Body of pancreas (tissue), 4 donors: ENCODE results near the gene KCNE5. TPM values are rescaled to one million over a fixed set of nuclear protein-coding genes. Genes with fewer than 3 reads are reported as not detected.

Experiments used
- ATAC-seq: fragments of 150-250 bp; one replicate; pipeline ENCODE4 v1.9.1; 2016
- DNase-seq, 4 donors: peaks; one replicate each; pipeline ENCODE4 v3.0.0-alpha.2; 2019
- H3K27ac ChIP-seq, 4 donors: fragments of 200-600 bp; sonication (generic); 1 replicate in 3 of 4; 2 replicates in 1 of 4; pipeline versions ENCODE4 v1.5.1 to v1.6.1; 2016 to 2019; ENCODE audit warnings: mild to moderate bottlenecking in 1 of 4, mixed read lengths in 1 of 4, moderate library complexity in 1 of 4
- H3K27me3 ChIP-seq, 2 donors: fragments of 200-600 bp; sonication (generic); one replicate each; pipeline ENCODE4 v1.6.0; 2016; ENCODE audit warnings: mild to moderate bottlenecking in 1 of 2
- H3K36me3 ChIP-seq, 2 donors: fragments of 200-600 bp; sonication (generic); replicated peaks in 1 of 2; 2 replicates each; pipeline ENCODE4 v1.5.1; 2016; ENCODE audit warnings: low read depth in 2 of 2; ENCODE audit not compliant: insufficient read depth in 1 of 2
- H3K4me1 ChIP-seq: fragments of 200-600 bp; sonication (generic); one replicate; pipeline ENCODE4 v1.6.0; 2016
- H3K4me3 ChIP-seq, 2 donors: fragments of 200-600 bp; sonication (generic); 1 replicate in 1 of 2; 2 replicates in 1 of 2; pipeline ENCODE4 v1.5.1; 2016 to 2019
- H3K9me3 ChIP-seq, 3 donors: fragments of 200-600 bp; sonication (generic); 1 replicate in 2 of 3; 2 replicates in 1 of 3; pipeline ENCODE4 v1.5.1; 2016
- CTCF ChIP-seq, 7 experiments: fragments of 450-650 bp in 4 of 7; fragments of 200-600 bp in 3 of 7; sonication (generic) in 3 of 7; IDR thresholded peaks; one replicate each; pipeline ENCODE4 v1.5.1; 2016 to 2019; ENCODE audit warnings: antibody characterized with exemption in 7 of 7
- POLR2A ChIP-seq, 3 donors: fragments of 450-650 bp; IDR thresholded peaks; one replicate each; pipeline ENCODE4 v1.6.1; 2016; ENCODE audit warnings: antibody characterized with exemption in 3 of 3, mild to moderate bottlenecking in 2 of 3
- WGBS, 2 donors: methylation state at CpG; one replicate each; pipeline ENCODE4 v1.1.5; 2017; 5-methylcytosine and 5-hydroxymethylcytosine counted together
- intact Hi-C: fragments of 100-400 bp; cut with DNase I; formaldehyde crosslinking; loops from one replicate; pipeline ENCODE4 v1.15.1; 2023
- total RNA-seq, 2 donors: library from RNA; depleted of rRNA; stranded (reverse); fragments of >200 nt; gene quantifications; one replicate each; pipeline ENCODE4 v1.1.0, GENCODE V29; 2016

The KCNE5 gene
- total RNA-seq, 2 donors from 2014 or later, result not detected

GRCh38 chrX:109629310-109629709, 4.3 kb upstream of the KCNE5 start:
- Histone ChIP-seq H3K36me3 (no peaks in the 10 kb centered on the region), H3K27me3 (no peaks in the 10 kb centered on the region), H3K4me1 (no peaks in the 10 kb centered on the region), H3K27ac (no peak overlapping the region), H3K4me3 (no peak overlapping the region), H3K9me3 (no peaks in the 10 kb centered on the region)
- ATAC-seq (no peak), DNase-seq (peak in 1 of 4 donors; percentile 18)
- TF ChIP-seq CTCF (IDR thresholded peaks at IDR 0.05) (no peak), POLR2A (IDR thresholded peaks at IDR 0.05) (no peak)
- intact Hi-C loops, result loop anchor here (10.0 kb wide), 1 partner anchor 135 kb away; no protein-coding TSS in a partner anchor
- WGBS, 2 donors, result 54 to 62% methylated on average over 3 of the region's 3 CpGs

- no peak for ATAC-seq
- WGBS, 2 donors, result 77 to 81% methylated on average over 4 of the region's 4 CpGs
- intact Hi-C loops, result loop anchor here (10.0 kb wide), 1 partner anchor 132 kb away; no protein-coding TSS in a partner anchor
Measured at GRCh38 chrX:109626637-109627036, 1.7 kb upstream of the KCNE5 start.

DNA sequence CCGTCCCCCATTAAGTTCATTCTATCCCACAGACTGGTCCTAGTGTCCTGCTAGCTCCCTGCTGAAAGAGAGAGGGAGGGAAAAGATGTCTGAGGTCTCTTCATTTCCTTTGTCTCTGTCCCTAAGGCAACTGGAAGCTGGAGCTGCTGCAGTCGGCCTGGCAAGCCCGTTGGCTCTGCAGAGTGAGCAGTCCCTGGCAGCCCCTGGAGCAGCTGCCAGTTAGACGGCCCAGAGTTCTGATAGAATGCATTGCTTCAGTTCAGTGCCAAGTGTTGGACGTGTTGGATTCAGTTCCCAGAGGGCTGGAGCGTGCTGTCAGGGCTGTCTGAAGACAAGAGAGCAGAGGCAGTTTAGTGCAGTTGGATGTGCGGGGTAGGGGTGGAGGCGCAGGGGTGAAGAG, 975 bp downstream of the KCNE5 start:
- no peak overlapping the region for H3K27ac ChIP-seq
- no peaks in the 10 kb centered on the region for H3K9me3 ChIP-seq
- DNase-seq (no peak), ATAC-seq (no peak)
- H3K36me3 ChIP-seq, result no peaks in the 10 kb centered on the region
- intact Hi-C loops, result loop anchor here (10.0 kb wide), 1 partner anchor 129 kb away; no protein-coding TSS in a partner anchor
- H3K4me3 ChIP-seq, result no peak overlapping the region
- TF ChIP-seq POLR2A (IDR thresholded peaks at IDR 0.05), result no peak
- TF ChIP-seq CTCF (IDR thresholded peaks at IDR 0.05), result no peak
- WGBS, 2 donors, result 61 to 85% methylated on average over 5 to 7 of the region's 8 CpGs
- no peaks in the 10 kb centered on the region for H3K4me1 ChIP-seq
- H3K27me3 ChIP-seq, result no peaks in the 10 kb centered on the region

More at GRCh38 chrX:109626637-109627036, 1.7 kb upstream of the KCNE5 start:
- no peak overlapping the region for H3K4me3 ChIP-seq
- DNase-seq, result no peak
- H3K36me3 ChIP-seq, result no peaks in the 10 kb centered on the region
- H3K27me3 ChIP-seq, result no peaks in the 10 kb centered on the region
- no peaks in the 10 kb centered on the region for H3K9me3 ChIP-seq
- TF ChIP-seq CTCF (IDR thresholded peaks at IDR 0.05), result no peak
- TF ChIP-seq POLR2A (IDR thresholded peaks at IDR 0.05), result no peak
- no peaks in the 10 kb centered on the region for H3K4me1 ChIP-seq
- no peak overlapping the region for H3K27ac ChIP-seq

DNA sequence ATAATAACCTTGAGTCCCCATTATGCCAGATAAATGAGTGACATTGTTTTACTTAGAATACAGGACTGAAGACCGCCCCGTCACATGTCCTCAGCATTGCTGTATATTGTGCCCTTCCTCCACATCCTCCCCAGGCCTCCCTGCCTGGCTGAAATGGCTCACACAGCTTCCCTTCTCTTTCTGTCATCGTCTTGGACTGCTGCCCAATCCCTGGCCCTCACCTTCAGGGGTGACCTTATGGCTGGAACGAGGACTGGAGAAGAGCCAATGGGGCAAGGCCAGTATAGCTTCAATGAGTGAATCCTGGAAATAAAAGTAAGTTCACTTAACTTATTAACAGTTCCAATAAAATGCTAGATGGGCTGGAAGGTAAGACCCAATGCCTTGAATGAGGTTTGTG, 2.7 kb downstream of the KCNE5 start:
- TF ChIP-seq CTCF (IDR thresholded peaks at IDR 0.05) (no peak), POLR2A (IDR thresholded peaks at IDR 0.05) (no peak)
- no peak overlapping the region for H3K4me3 ChIP-seq
- no peaks in the 10 kb centered on the region for H3K9me3 ChIP-seq
- no peaks in the 10 kb centered on the region for H3K27me3 ChIP-seq
- intact Hi-C loops, result loop anchor here (10.0 kb wide), 1 partner anchor 127 kb away; no protein-coding TSS in a partner anchor
- H3K4me1 ChIP-seq, result no peaks in the 10 kb centered on the region
- DNase-seq (peak in 1 of 4 donors; percentile 14), ATAC-seq (no peak)
- H3K36me3 ChIP-seq, result no peaks in the 10 kb centered on the region
- H3K27ac ChIP-seq, result no peak overlapping the region
- WGBS, 2 donors, result 49 to 71% methylated on average over 2 to 3 of the region's 4 CpGs

DNA sequence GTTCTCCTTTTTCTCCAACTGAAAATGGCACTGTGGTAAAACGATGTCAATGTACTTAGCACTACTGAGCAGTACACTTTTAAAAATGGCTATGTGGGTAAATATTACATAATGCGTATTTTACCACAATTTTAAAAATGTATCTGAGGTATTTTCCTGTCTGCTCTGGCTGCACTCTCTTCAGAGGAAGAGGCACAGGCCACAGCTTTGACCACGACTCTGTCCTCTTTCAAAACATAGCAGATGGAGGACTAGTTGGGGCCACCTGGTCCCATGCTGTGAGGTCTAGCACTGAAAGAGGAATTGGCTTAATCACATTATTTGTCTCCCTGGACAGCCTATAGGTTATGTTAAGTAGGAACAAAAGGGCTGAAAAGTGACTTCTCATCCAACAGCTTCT, 5.2 kb downstream of the KCNE5 start:
- no peaks in the 10 kb centered on the region for H3K36me3 ChIP-seq
- DNase-seq (no peak), ATAC-seq (no peak)
- H3K9me3 ChIP-seq, result no peaks in the 10 kb centered on the region
- 58 to 82% methylated on average over 2 to 3 of the region's 3 CpGs for WGBS, 2 donors
- H3K4me1 ChIP-seq, result no peaks in the 10 kb centered on the region
- no peak overlapping the region for H3K27ac ChIP-seq
- intact Hi-C loops, result loop anchor here (10.0 kb wide), 1 partner anchor 125 kb away; no protein-coding TSS in a partner anchor
- H3K4me3 ChIP-seq, result no peak overlapping the region
- H3K27me3 ChIP-seq, result no peaks in the 10 kb centered on the region
- TF ChIP-seq POLR2A (IDR thresholded peaks at IDR 0.05) (no peak), CTCF (IDR thresholded peaks at IDR 0.05) (no peak)
